Heart right ventricle (tissue), 16 donors: ENCODE data around the gene CRYBG1. TPM values are rescaled to one million over a fixed set of nuclear protein-coding genes. Genes with fewer than 3 reads are reported as not detected.
A peak's percentile ranks its signal among the peaks of the same experiment; 100 is the strongest.

Experiments
- ATAC-seq, 8 donors: fragments of 200-7000 bp; cut with Tn5 transposase; one replicate each; pipeline ENCODE4 v1.9.1; 2020; ENCODE audit warnings: mild to moderate bottlenecking in 8 of 8, moderate library complexity in 8 of 8, moderate number of reproducible peaks in 1 of 8
- DNase-seq, 2 donors: peaks; one replicate each; pipeline ENCODE4 v3.0.0-alpha.2; 2020
- H3K27ac ChIP-seq, 10 donors: fragments of 200-600 bp; sonication (generic) in 2 of 10; one replicate each; pipeline versions ENCODE4 v1.5.0 to v1.8.0; 2020 to 2022; ENCODE audit warnings: mild to moderate bottlenecking in 3 of 10
- H3K27me3 ChIP-seq, 7 donors: fragments of 200-600 bp; one replicate each; pipeline ENCODE4 v1.8.0; 2021 to 2022; ENCODE audit warnings: mild to moderate bottlenecking in 2 of 7
- H3K36me3 ChIP-seq, 9 donors: fragments of 200-600 bp; sonication (generic) in 1 of 9; one replicate each; pipeline versions ENCODE4 v1.5.0 to v1.8.0; 2020 to 2022; ENCODE audit warnings: mild to moderate bottlenecking in 2 of 9
- H3K4me1 ChIP-seq, 9 donors: fragments of 200-600 bp; sonication (generic) in 1 of 9; one replicate each; pipeline versions ENCODE4 v1.5.0 to v1.8.0; 2020 to 2022; ENCODE audit warnings: mild to moderate bottlenecking in 4 of 9
- H3K4me3 ChIP-seq, 10 donors: fragments of 200-600 bp; sonication (generic) in 2 of 10; one replicate each; pipeline versions ENCODE4 v1.5.0 to v1.8.0; 2020 to 2022; ENCODE audit warnings: mild to moderate bottlenecking in 7 of 10, moderate library complexity in 2 of 10
- H3K9me3 ChIP-seq, 11 donors: fragments of 200-600 bp in 10 of 11; sonication (generic) in 2 of 11; one replicate each; pipeline versions ENCODE4 v1.5.0 to v1.8.0; 2013 to 2022; ENCODE audit warnings: mild to moderate bottlenecking in 2 of 11, control low read depth in 1 of 11, moderate library complexity in 1 of 11
- CTCF ChIP-seq, 9 donors: fragments of 200-600 bp; sonication (generic) in 2 of 9; IDR thresholded peaks; one replicate each; pipeline versions ENCODE4 v1.5.0 to v1.8.0; 2021 to 2022; ENCODE audit warnings: antibody characterized with exemption in 9 of 9, mild to moderate bottlenecking in 5 of 9, moderate library complexity in 1 of 9
- WGBS, 2 donors: extraction: QIAGEN DNeasy Blood & Tissue Kit; methylation state at CpG; one replicate each; pipeline ENCODE4 v1.1.7; 2013; ENCODE audit warnings: inconsistent platforms in 1 of 2; 5-methylcytosine and 5-hydroxymethylcytosine counted together
- intact Hi-C, 10 donors: fragments of 100-400 bp; cut with DNase I; formaldehyde crosslinking; loops; one replicate each; pipeline versions ENCODE4 v1.11.1 to v1.14.2; 2022
- polyA plus RNA-seq, 2 donors: library from polyadenylated mRNA; stranded (reverse); fragments of 200-250 nt; gene quantifications; one replicate each; pipeline ENCODE4 v1.2.3, GENCODE V29; 2013
- total RNA-seq, 10 donors: library from RNA; stranded (reverse); fragmentation: NEBNext Ultra II Directional in 3 of 10; extraction: Animal tissue kit (Norgen Biotek cat#: 25700) in 3 of 10; gene quantifications; one replicate each; pipeline versions ENCODE4 v1.2.1 to v1.2.4, GENCODE V29; 2021 to 2023
- donor health status: Arrhythmogenic right ventricular cardiomyopathy.
- donor health status: ischemic (EF 13 %, LVEDD 7.1; RV severe dilation, severe dysfunction).
- donor health status: healthy with polysubstance abuse.
- donor health status: DM: no; HTN: yes; CAD: no.
- donor health status: DM: no; HTN: no; CAD: no.
- donor health status: ischemic (EF 25% LVEDD 6.9; RV normal size, moderate dysfunction).
- donor health status: ischemic (EF 25% LVEDD 5.7; RV mildly dilated, moderate dysfunction).
- donor health status: healthy.
- donor health status: DM: yes; HTN: yes; CAD: no.
- donor health status: Ischemic cardiomyopathy.
- donor health status: ischemic (EF 35%, LVEDD 5.7; RV mildly dilated, moderate dysfunction).
- donor health status: nonischemic (EF 11% LVEDD 7.7; RV severe dilation, severe dysfunction).
- donor health status: DM: yes; HTN: yes; CAD: no.
- donor health status: PGD.
- donor health status: ischemic (EF 29% LVEDD 5.4; RV normal size, mild dysfunction).
- donor health status: nonischemic (EF 23%, LVEDD 6.1; RV moderate dilation, normal function).

Gene CRYBG1
- total and polyA plus RNA-seq, 12 donors = 0.64 to 9.4 (median 1.5) TPM

- intact Hi-C loops = loop anchor here in 3 of 10 donors (5.0 to 10.0 kb wide), 3 partner anchors 114 to 1126 kb away; no protein-coding TSS in a partner anchor
- DNase-seq (no peak), ATAC-seq (no peak)
- H3K27ac ChIP-seq = peak overlapping the region in 1 of 10 donors; percentile 63
- H3K4me1 ChIP-seq = peaks cover 0 to 28% (median 0%) of the 10 kb centered on the region in 9 donors
- H3K27me3 ChIP-seq = no peaks in the 10 kb centered on the region
- TF ChIP-seq CTCF (IDR thresholded peaks at IDR 0.05) = no peak
- 89 to 90% methylated on average over 7 of the region's 7 CpGs for WGBS, 2 donors
- no peak overlapping the region for H3K4me3 ChIP-seq
- H3K36me3 ChIP-seq = peaks cover 0 to 85% (median 0%) of the 10 kb centered on the region in 9 donors
- no peaks in the 10 kb centered on the region for H3K9me3 ChIP-seq
These were observed 200.6 kb downstream of the CRYBG1 start for GRCh38 chr6:106560996-106561685.

GRCh38 chr6:106561686-106562405 lies 201.3 kb downstream of the CRYBG1 start:
- TF ChIP-seq CTCF (IDR thresholded peaks at IDR 0.05) = no peak
- H3K9me3 ChIP-seq = no peaks in the 10 kb centered on the region
- intact Hi-C loops = loop anchor here in 3 of 10 donors (5.0 to 10.0 kb wide), 3 partner anchors 115 to 1127 kb away; no protein-coding TSS in a partner anchor
- ATAC-seq = no peak
- no peak overlapping the region for H3K4me3 ChIP-seq
- peaks cover 0 to 83% (median 0%) of the 10 kb centered on the region in 9 donors for H3K36me3 ChIP-seq
- H3K27ac ChIP-seq = peak overlapping the region in 1 of 10 donors; percentile 63
- no peaks in the 10 kb centered on the region for H3K27me3 ChIP-seq
- no peak for DNase-seq
- WGBS, 2 donors = 74 to 84% methylated on average over 6 of the region's 6 CpGs
- peaks cover 0 to 28% (median 0%) of the 10 kb centered on the region in 9 donors for H3K4me1 ChIP-seq

GRCh38 chr6:106563614-106564013 lies 203.1 kb downstream of the CRYBG1 start:
- 30 to 34% methylated on average over 2 of the region's 2 CpGs for WGBS, 2 donors
- no peak overlapping the region for H3K4me3 ChIP-seq
- no peaks in the 10 kb centered on the region for H3K27me3 ChIP-seq
- peaks cover 0 to 21% (median 0%) of the 10 kb centered on the region in 9 donors for H3K4me1 ChIP-seq
- ATAC-seq = peak in 3 of 8 donors; percentile 61 to 65 (median 64)
- intact Hi-C loops = loop anchor here in 3 of 10 donors (2.0 to 10.0 kb wide), 4 partner anchors 116 to 1129 kb away; no protein-coding TSS in a partner anchor
- TF ChIP-seq CTCF (IDR thresholded peaks at IDR 0.05) = no peak
- DNase-seq = peak; percentile 17 to 45
- H3K36me3 ChIP-seq = peaks cover 0 to 86% (median 0%) of the 10 kb centered on the region in 9 donors
- H3K27ac ChIP-seq = no peak overlapping the region
- no peaks in the 10 kb centered on the region for H3K9me3 ChIP-seq

GRCh38 chr6:106564476-106564875 lies 204.0 kb downstream of the CRYBG1 start:
- ATAC-seq = peak in 2 of 8 donors; percentile 53 to 73
- WGBS, 2 donors = 58 to 70% methylated on average over 4 of the region's 4 CpGs
- no peak for DNase-seq
- TF ChIP-seq CTCF (IDR thresholded peaks at IDR 0.05) = no peak
- H3K4me3 ChIP-seq = no peak overlapping the region
- no peaks in the 10 kb centered on the region for H3K27me3 ChIP-seq
- H3K4me1 ChIP-seq = peaks cover 0 to 21% (median 0%) of the 10 kb centered on the region in 9 donors
- H3K9me3 ChIP-seq = no peaks in the 10 kb centered on the region
- H3K27ac ChIP-seq = no peak overlapping the region
- intact Hi-C loops = loop anchor here in 3 of 10 donors (2.0 to 10.0 kb wide), 4 partner anchors 117 to 1130 kb away; no protein-coding TSS in a partner anchor
- peaks cover 0 to 86% (median 0%) of the 10 kb centered on the region in 9 donors for H3K36me3 ChIP-seq
